NCI-H1930 (cell line): ENCODE data around the gene CADPS2.
"Not testable (repeated sequence)": the region's sequence is repeated elsewhere in the genome, so short reads cannot be mapped to it uniquely, and the experiment has no call there.

Source experiments
- DNase-seq, 2 experiments: peaks; one replicate each; lab custom pipeline; 2025; lab: John Stamatoyannopoulos, UW

CADPS2 gene

GRCh38 chr7:122674502-122674901 lies 211.8 kb downstream of the CADPS2 start:
- no peak for DNase-seq

- no peak for DNase-seq
Observed at GRCh38 chr7:122673951-122674350, 212.3 kb downstream of the CADPS2 start.

- DNase-seq: no peak
Observed at GRCh38 chr7:122672536-122672935, 213.7 kb downstream of the CADPS2 start.

- DNase-seq: no peak
Observed at GRCh38 chr7:122663733-122664132, 222.5 kb downstream of the CADPS2 start.

GRCh38 chr7:122658856-122659255 lies 227.4 kb downstream of the CADPS2 start:
- DNase-seq: no peak

GRCh38 chr7:122653685-122654084 lies 232.6 kb downstream of the CADPS2 start:
- no peak for DNase-seq

- DNase-seq: no peak
Observed at GRCh38 chr7:122652876-122653275, 233.4 kb downstream of the CADPS2 start.

- DNase-seq: no peak
Observed at GRCh38 chr7:122651451-122651850, 234.8 kb downstream of the CADPS2 start.

GRCh38 chr7:122643250-122643649 lies 243.0 kb downstream of the CADPS2 start:
- DNase-seq: no peak

GRCh38 chr7:122638459-122638858 lies 247.8 kb downstream of the CADPS2 start:
- no peak for DNase-seq

GRCh38 chr7:122637784-122638183 lies 248.5 kb downstream of the CADPS2 start:
- no peak for DNase-seq

- DNase-seq: not testable (repeated sequence)
Observed at GRCh38 chr7:122635481-122635880, 250.8 kb downstream of the CADPS2 start.

- DNase-seq: no peak
Observed at GRCh38 chr7:122633472-122633871, 252.8 kb downstream of the CADPS2 start.

GRCh38 chr7:122632238-122632637 lies 254.0 kb downstream of the CADPS2 start:
- DNase-seq: no peak

- no peak for DNase-seq
Observed at GRCh38 chr7:122629412-122629953, 256.8 kb downstream of the CADPS2 start.

GRCh38 chr7:122628651-122629411 lies 257.4 kb downstream of the CADPS2 start:
- no peak for DNase-seq

- peak in 1 of 2 experiments; percentile 9 for DNase-seq
Observed at GRCh38 chr7:122626785-122627184, 259.5 kb downstream of the CADPS2 start.

GRCh38 chr7:122622682-122623081 lies 263.6 kb downstream of the CADPS2 start:
- DNase-seq: no peak

- DNase-seq: no peak
Observed at GRCh38 chr7:122619664-122620063, 266.6 kb downstream of the CADPS2 start.

- no peak for DNase-seq
Observed at GRCh38 chr7:122618585-122619189, 267.6 kb downstream of the CADPS2 start.

GRCh38 chr7:122616951-122617350 lies 269.3 kb downstream of the CADPS2 start:
- peak in 1 of 2 experiments; percentile 22 for DNase-seq

GRCh38 chr7:122605929-122606328 lies 280.3 kb downstream of the CADPS2 start:
- DNase-seq: no peak

GRCh38 chr7:122604251-122604650 lies 282.0 kb downstream of the CADPS2 start:
- no peak for DNase-seq
